PC-3 (cell line): Measurements from ENCODE around the gene SPC25.

Experiments used
- EZH2 ChIP-seq: fragments of 300-600 bp; sonication (generic); IDR thresholded peaks from one replicate; pipeline ENCODE4 v1.6.1; 2017; ENCODE audit warnings: antibody characterized with exemption, mild to moderate bottlenecking, low read length; ENCODE audit not compliant: unreplicated experiment
- EZH2phosphoT487 ChIP-seq: fragments of 300-600 bp; sonication (generic); IDR thresholded peaks from 2 replicates; pipeline ENCODE4 v1.6.1; 2018; ENCODE audit warnings: mild to moderate bottlenecking, antibody characterized with exemption, low read length, borderline replicate concordance
- TF ChIP-seq, protein P1 (sequence below): fragments of 300-600 bp; sonication (generic); conservative IDR thresholded peaks from 2 replicates; pipeline ENCODE4 v1.5.1; 2017; ENCODE audit warnings: antibody characterized with exemption, low read depth, mild to moderate bottlenecking, low read length

DNA sequence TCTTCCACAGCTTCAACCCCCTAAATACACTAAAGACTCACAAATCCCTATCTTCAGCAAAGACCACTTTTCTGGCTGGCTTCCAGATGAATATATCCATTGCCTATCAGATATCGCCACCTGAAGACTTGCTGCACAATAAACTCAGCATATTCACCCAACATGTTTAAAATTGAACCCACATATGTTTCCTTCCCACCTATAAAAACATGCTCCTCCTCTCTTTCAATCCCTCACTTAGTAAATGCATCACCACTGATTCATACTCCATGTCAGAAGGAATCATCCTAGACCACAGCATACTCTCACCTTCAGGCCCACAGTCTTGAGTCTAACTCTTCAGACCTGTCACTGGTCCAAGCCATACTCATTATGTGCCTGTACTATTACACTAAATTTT lies 5.3 kb downstream of the SPC25 start:
- TF ChIP-seq, protein P1, sequence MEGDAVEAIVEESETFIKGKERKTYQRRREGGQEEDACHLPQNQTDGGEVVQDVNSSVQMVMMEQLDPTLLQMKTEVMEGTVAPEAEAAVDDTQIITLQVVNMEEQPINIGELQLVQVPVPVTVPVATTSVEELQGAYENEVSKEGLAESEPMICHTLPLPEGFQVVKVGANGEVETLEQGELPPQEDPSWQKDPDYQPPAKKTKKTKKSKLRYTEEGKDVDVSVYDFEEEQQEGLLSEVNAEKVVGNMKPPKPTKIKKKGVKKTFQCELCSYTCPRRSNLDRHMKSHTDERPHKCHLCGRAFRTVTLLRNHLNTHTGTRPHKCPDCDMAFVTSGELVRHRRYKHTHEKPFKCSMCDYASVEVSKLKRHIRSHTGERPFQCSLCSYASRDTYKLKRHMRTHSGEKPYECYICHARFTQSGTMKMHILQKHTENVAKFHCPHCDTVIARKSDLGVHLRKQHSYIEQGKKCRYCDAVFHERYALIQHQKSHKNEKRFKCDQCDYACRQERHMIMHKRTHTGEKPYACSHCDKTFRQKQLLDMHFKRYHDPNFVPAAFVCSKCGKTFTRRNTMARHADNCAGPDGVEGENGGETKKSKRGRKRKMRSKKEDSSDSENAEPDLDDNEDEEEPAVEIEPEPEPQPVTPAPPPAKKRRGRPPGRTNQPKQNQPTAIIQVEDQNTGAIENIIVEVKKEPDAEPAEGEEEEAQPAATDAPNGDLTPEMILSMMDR: no peak
- TF ChIP-seq EZH2 (no peak), EZH2phosphoT487 (no peak)
